HG03039 (cell line): Measurements from ENCODE around the gene C2CD2.
A peak's percentile ranks its signal among the peaks of the same experiment; 100 is the strongest.

ENCODE experiments used
- ATAC-seq: cut with Tn5 transposase; IDR thresholded peaks from one replicate; pipeline ENCODE4 v1.9.1; 2021; ENCODE audit warnings: mild to moderate bottlenecking, moderate library complexity; ENCODE audit not compliant: unreplicated experiment

The C2CD2 gene

DNA sequence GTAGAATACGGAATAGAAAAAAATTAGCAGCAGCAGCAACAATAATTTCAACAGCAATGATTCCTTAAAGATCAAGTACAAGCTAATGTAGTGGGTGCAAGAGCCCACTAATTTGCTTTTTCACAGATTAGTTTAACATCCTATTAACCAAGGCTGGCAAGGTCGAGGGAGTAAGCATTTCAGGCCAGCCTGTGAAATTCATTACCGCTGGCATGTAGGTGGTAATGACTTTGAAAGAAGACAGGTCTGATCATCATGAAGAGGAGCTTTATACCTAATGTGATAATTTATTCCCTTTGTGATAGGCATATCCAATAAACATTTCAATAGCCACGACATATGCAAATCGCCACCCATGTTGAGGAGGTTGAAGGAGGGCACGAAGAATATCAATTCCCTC, 63.5 kb downstream of the C2CD2 start:
- no peak for ATAC-seq

DNA sequence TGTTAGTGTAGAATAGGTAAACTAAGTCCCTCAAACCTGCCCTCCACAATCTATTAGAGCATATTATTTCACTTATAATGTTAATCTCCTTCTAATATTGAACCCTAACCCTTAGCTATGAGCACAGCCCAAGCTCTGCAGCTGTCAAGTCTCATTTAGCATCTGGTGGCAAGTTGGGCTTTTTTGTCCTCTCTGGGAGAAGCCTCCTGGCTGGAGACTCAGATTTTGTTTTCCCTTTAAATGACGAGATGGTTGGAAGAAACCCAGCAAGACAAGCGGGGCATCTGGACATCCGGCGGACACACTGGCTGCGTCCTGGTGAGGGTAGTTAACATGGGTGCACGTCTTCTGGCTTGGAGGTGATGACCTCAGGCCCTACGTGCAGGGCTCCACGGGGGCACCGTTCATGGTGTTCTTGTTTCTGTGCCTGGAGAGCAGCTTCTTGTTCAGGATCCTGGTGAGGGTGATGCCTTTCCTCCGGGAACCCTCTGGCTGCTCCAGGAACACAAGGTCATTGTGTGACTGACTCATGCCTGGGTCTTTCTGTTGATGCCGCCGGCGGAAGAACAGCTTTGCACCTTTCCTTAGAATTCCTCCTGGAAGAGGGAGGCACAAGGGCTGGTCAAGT, 65.0 kb downstream of the C2CD2 start:
- no peak for ATAC-seq

DNA sequence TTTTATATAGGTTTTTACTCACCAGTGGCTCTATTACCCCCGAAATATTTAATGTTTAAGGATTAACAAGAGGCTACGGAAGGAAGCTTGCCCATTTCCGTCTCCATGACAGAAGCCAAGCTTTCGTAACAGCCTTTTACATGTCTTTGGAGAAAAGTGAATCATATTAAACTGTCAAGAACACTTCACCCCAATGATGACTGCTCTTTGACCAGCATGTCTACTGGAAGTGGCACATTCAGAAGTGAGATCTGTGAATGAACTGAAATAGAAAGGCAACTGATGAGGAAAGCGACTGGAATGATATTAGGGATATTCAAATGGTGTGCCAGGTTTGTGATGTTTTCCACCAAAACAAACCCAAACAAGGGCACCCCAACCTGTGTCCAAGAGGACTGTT, 66.2 kb downstream of the C2CD2 start:
- ATAC-seq: no peak

DNA sequence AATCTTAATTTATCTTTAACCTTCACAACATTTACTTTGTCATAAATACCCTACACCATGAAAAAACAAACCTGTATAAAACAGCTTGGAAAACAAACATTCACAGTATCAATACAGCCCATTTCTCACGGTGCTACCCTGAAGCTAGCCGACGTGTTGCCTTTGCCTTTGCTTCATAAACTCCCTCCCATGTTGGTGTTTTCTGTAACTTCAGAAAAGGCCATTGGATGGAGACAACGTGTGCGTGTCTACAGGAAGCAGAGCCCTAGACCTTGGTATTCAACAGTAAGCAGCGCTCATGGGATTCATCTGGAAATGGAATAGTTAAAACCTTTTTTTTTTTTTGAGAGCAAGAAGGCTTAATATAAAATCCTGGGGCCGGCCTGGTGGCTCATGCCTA, 67.5 kb downstream of the C2CD2 start:
- no peak for ATAC-seq

DNA sequence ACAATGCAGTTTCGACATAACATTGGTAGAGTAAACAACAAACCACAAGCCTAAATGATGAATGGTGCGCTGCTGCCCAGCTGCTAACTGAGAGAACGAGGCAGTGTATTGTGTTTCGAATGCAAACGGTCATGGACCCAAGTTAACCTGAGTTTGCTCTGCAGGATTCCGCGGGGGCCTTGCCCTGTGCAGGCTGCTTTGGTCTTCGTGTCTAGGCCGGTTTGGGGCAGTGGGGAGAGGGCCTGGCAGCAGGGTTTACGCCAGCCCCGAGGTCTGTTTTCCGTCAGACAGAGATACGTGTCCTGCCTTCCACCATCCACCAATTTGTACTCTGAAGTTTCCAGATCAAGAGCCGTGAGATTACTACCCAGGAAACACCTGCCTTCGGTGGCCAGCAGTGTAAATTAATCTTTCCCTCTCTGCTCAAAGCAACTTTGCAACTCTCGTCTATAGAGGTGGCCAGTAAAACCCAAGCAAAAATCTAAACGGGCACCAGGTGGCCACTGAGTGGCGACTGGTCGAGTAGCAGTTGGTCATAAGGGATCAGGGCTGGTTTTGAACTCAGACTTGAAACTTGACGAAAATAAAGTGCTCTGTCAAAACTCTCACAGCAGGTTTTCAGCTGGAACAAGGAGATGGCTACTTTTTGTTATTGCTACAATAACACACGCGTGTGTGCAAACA, 68.3 kb downstream of the C2CD2 start:
- ATAC-seq: no peak

DNA sequence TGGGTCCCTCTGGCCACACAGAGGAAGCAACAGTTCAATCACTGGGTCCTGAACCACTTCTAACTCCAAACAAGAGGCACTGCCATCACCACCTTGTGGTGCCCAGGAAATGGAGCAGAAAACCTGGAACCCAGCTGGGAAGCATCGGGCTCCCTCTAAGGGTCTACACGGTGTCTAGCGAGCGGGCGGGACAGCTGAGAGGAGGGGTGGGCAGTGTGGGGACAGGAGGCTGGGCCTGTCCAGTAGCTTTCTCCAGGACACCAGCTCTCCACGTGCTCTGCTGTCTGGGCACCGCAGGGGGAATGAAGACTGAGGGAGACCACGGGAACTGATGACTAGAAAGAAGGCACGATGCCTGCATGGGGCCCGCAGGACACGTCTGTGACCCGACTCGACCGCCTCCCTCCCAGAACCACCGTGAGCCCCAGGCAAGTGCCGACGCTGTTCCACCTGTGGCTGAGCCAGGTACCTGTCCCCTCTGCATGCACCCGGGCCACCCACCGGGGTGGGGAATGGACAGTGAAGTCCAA, 69.3 kb downstream of the C2CD2 start:
- no peak for ATAC-seq

DNA sequence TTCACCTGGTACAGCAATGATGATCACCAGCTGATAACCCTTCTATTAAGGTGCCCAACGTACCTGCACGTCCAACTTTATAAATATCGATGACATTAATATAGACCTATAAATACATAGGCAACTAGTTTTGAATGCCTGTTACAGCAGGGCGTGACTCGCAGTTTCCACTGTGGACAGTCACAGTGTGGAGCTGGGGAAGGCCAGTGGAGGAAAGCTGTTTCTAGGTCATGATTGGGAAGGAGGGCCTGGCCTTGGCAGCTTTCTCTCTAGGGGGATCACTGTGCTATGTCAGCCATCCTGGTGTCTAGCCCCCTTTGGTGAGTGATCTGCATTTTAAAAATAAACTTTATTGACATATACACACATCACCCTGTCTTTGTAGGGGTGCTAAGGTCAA, 70.2 kb downstream of the C2CD2 start:
- no peak for ATAC-seq

DNA sequence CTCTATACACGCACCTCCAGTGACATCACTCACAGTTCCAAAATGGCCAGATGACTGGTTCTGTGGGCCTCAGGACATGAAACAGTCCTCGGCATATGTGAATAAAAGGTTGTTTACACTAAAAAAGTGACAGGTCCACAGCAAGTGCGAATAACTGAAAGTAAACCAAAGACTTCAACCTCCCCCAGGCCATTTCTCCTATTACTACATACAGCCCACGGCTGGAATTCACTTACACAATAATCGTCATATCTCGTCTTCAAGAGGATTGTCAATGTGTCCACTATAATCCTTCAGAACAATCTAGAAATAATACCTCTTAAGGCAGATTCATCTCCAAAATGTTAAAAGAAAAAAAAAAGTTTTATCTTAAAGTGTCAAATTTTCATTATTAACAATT, 72.8 kb downstream of the C2CD2 start:
- no peak for ATAC-seq

DNA sequence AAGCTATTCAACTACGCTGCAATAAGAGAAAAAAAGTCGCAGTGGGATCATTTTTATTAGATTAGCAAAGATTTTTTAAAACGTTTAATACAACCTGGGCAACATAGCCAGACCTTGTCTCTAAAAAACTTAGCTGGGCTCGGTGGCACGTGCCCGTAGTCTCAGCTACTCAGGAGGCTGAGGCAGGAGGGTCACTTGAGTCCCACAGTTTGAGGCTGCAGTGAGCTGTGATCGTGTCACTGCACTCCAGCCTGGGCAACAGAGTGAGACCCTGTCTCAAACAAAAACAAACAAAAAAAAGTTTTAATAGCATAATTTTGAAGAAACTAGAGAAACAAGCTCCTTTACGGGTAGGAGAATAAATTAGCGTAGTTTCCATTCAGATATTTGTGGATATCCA, 73.7 kb downstream of the C2CD2 start:
- ATAC-seq: no peak

DNA sequence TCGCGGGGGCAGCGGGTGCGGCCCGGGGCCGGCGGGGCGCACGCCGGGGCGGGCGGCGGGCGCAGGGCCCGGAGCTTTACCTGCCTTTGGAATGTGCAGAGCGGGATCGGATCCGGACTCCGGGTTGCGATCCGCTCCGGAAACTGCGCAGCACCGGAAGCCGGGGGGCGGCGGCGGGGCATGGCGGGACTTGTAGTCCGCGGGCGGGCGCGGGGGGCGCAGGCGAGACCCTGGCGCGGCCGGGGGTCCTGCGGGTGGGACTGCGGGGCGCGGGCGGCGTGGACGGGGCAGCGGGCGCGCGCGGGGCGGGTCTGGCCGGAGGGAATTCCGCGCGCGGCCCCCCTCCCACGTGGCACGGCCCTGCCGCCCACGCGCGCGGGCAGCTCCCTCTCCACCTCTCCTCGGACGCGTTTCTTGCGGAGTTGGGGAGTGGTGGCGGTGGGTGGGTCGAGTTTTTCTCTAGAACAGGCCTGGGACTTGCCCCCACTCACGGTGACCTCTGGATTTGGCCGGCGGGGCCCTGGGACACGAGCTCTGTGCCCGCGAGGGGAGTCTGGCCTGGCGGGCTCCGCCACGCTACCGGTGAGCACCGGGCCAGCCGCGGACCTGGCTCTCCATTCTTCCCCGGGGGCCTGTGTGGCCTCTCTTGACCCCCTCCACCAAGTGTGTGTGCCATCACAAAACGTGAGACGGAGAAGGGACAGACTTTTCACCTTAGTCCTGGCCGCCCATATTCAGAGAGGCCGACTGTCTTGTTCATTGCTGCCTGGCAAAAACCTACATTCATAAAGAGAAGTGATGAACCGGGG, 74.4 kb downstream of the C2CD2 start, which contains the start of gene PRDM15:
TSS of gene PRDM15 (minus strand) at position 155 of the 809 bp plus-strand sequence. CDS start 18,981 bp downstream, outside the sequence.
- ATAC-seq: peak; percentile 61

DNA sequence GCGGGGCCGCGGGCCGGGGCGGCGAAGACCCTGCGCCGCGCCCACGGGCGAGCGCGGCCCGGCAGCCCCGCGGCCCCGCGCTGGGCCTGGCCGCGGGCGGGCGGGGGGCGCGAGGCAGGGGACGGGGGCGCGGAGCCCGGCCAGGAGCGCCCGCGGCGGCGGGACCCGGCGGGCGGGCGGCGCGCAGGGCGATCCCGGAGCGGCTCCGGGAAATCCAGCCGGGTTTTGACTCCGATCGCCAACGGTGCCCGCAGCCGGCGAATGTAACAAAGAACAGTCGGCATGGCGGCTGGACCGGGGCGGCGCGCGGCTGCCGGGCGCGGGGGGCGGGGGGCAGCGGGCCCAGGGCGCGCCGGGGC, 75.0 kb downstream of the C2CD2 start:
- peak; percentile 47 for ATAC-seq

DNA sequence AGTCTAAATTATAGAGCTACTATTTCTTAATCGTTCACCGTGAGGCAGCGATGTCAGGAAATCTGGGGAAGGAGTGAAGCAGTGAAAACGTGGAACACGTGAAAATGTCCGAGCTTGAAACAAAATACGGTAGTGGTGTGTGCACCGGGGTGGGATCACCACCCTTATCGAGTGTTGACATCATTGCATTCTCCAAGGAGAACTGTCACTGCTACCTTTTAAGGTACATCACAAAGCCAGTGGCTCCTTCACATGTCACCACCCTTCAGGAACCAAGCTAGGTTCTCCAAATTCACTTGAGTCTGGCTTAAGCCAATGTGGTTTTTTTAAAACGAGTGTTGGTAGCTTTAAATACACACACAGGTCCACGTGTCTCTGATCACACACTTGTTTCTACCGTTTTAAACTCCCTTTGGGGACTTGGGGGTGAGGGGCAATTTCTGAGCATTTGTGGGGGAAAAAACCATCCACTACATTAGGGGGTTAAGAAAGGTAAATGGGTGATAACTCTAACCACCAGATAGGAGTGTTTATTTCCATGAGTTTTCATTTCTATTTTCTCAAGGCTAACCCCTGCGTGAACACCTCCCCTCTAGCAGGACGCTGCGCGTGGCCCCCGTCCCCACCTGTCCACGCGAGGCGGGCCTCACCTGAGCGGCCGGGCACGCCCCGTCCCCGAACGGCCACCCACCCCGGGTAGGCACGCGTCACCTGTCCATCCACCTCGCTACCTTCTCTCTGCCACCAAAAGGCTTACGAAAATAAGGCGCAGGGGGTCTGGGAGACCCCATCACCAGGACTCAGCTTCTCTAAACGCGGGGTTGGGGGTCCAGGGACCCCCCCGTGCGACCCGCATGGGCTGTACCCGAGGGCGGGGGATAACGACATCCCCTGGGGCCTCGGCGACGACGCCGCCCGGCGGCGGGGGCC, 75.7 kb downstream of the C2CD2 start:
- peak; percentile 20 for ATAC-seq

DNA sequence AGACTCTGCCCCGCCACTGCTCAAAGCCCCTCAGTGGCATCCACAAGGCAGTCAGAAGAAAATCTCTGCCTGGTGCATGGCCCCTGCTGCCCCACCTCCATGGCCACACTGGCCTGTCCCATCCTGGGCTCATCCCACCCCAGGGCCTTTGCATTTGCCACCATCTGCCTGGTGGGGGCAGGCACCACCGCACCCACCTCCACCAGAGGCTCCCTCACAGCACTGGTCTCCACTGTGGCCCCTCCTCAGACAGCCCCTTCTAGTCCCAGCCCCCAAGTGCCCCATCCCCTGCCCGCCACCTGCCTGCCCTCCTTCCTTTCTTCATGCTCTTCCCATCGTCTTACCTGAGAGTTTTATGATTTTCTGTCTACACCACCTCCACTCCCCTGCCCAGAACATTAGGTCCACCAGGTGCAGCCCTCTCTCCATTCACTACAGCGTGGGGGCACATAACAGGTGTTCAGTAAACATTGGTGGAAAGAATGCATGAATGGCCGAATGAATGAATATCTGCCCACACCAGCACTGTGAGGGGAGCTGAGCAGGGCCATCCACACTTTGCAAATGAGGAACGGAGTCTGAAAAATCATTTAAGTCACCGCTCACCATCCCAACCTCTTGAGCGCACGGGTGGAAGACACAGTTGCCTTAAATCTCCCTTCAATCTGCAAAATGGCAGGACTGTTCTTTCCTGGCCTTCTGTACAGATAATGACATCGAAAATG, 76.7 kb downstream of the C2CD2 start:
- ATAC-seq: no peak

DNA sequence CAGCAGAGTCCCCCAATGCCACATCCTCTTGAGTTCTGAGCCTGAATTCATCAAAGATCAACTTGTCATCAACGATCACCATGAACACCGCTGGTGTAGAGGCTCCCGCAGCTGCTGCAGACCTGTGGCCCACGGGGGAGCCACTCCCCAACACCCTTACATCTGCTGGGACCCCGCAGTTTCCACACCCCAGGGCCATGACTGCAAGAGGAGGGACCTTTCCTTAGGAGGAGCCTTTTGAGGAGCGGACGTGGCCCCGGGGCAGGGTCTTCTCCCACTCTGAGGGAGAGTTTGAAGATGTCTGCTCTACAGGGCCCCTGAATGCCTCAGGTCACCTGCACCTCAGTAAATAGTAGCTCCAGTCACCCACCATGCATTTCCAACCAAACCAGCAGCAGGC, 77.4 kb downstream of the C2CD2 start:
- ATAC-seq: no peak

DNA sequence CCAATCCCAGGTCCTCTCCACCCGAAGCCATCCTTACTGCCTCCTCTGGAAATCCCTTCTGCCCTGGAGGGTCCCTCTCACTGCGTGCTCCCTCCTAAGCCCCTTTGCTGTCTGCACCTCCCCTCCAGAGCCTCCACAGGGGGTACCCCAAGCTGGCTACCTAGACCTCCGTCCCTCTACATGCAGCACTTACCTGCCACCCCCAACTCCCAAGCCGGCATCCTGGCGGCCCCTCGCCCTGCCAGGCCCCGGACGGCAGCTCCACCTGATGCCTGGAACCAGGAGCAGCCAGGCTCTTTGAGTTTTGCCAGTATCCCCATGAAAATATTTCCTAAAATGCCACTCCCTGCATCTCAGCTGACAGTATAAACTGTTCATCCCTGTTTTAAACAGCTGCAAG, 78.7 kb downstream of the C2CD2 start:
- no peak for ATAC-seq

DNA sequence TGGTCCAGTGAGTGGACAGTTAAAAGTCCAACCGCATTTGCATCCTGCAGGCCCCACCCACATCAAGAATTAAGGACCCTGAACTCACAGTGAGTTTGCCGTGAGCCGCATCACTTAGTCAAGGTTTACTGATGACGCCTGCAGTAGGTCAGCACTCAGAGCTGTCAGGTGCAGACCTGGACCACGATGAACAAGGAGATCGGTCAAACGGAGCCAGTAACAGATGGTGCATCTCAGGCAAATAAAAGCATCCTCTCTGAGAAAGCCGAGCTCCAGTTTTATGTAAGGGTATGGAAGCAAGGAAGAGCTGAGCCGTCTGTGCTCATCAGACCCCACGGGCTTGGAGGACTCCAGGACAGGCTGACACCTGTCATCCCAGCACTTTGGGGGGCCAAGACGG, 79.2 kb downstream of the C2CD2 start:
- ATAC-seq: no peak

DNA sequence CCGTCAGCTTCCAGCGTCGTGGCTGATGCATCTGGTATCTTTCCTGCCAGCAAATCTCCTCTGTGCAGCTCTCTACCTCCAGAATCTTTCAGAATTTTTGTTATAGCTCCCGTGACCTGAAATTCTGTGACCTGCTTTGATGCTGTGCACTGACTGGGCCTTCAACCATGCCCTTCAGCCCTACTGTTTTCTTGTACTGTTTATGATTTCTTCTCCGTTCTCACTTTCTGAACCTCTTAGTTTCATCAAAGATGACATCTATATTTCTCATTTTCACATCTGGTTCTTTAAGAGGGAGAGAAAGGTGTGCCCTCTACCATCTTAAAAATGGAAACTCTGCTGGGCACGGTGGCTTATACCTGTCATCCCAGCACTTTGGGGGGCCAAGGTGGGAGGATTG, 80.4 kb downstream of the C2CD2 start:
- ATAC-seq: no peak

DNA sequence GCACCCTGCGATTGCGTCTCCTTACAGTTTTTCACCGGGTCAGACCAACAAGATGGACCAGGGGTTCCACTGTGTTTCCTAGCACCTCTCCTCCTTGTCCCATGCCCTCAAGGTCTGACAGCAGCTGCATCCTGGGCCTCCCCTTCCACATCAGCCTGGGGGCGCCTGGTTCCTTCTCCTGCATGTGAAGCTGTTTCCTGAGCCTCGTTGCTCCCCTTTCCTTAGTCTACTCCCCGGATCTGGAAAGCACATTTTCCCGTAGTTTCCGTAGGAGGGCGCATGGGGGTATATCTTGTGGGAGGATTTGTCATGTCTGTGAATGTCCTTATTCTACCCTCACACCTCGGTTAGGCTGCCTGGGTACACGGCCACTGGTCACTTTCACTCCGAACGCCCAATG, 80.8 kb downstream of the C2CD2 start:
- ATAC-seq: no peak

DNA sequence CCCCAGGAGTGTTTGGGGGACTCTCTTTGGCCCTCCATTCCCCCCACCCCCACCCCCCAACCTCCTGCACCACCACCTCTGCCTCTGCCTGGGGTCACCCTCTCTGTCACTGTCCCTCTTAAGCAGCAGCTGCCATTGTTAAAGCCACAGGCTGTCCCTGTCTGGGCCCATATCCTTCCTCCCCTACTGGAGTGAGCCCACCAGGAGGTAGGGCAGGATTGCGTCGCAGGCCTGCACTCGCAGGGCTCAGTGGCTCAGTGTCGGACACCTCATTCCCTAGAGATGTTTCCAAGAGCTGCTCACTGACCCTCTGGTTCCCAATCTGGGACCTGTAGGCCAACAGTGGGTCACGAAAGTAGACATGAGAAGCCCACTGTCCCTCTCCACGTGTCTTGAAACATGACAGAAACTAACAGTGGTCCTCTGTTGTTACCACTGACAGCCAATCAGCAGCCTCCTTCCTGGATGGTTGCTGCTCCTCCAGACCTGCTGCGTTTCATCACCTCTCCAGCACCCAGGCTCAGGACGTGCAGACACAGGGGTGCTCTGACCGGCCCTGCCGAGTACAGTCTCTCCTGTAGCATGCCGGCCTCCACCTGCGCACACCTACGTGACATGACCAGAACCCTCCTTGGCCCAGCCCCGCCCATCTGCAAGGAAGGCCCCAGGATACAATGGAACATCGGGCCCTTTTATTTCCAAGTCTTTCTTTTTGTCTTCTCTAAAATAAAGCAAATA, 82.4 kb downstream of the C2CD2 start:
- no peak for ATAC-seq
